A549 (cell line): ENCODE measurements around the gene CYP3A4.

Experiments
- BHLHE40 ChIP-seq: IDR thresholded peaks from 2 replicates; pipeline ENCODE4 v1.6.1; 2012; ENCODE audit warnings: low read depth, low read length, inconsistent platforms
- CBX2 ChIP-seq: fragments of 200-600 bp; sonication (generic); IDR thresholded peaks from 2 replicates; pipeline ENCODE4 v1.6.1; 2016; ENCODE audit warnings: low read depth, mild to moderate bottlenecking, borderline replicate concordance
- JUNB ChIP-seq: fragments of >200 bp; sonication (Bioruptor Twin); formaldehyde crosslinking; IDR thresholded peaks from 2 replicates; pipeline ENCODE4 v1.6.1; 2016
- RAD21 ChIP-seq, 2 experiments: fragments of >200 bp in 1 of 2; sonication (Bioruptor Twin) in 1 of 2; formaldehyde crosslinking in 1 of 2; IDR thresholded peaks in 1 of 2; conservative IDR thresholded peaks in 1 of 2; 2 replicates in 1 of 2; 3 replicates in 1 of 2; pipeline ENCODE4 v1.6.1; 2012 to 2018; ENCODE audit warnings: inconsistent platforms in 1 of 2
- RNF2 ChIP-seq: fragments of 200-600 bp; sonication (generic); IDR thresholded peaks from 2 replicates; pipeline ENCODE4 v1.6.1; 2016; ENCODE audit warnings: low read depth, mild to moderate bottlenecking, antibody characterized with exemption, moderate library complexity, borderline replicate concordance
- TF ChIP-seq, protein P1 (sequence below): fragments of >200 bp; sonication (Bioruptor Twin); formaldehyde crosslinking; IDR thresholded peaks from 3 replicates; pipeline ENCODE4 v1.5.1; 2016
- TF ChIP-seq, protein P2 (sequence below): fragments of 200-600 bp; sonication (generic); IDR thresholded peaks from 2 replicates; pipeline ENCODE4 v1.6.1; 2016; ENCODE audit warnings: antibody characterized with exemption, mild to moderate bottlenecking, moderate library complexity

DNA sequence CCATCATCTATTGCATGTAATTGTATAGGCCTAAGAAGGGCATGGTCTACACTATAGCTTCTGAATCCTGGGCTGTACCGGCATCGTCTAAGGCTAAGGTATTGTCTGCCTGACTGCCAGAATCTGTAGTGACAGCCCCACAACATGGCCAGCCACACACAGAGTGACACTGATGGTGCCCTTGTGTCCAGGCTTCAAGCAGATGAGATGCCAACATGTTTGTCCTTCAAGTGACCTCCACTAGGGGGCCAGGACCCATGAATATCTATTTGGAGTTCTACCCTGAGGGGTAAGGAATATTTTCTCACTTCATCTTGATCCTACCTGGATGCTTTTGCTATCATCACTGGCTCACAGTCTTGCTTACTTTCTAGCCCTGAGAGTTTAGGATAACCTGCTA lies 50.5 kb downstream of the CYP3A4 start:
- TF ChIP-seq BHLHE40, result no peak
- TF ChIP-seq, protein P1, sequence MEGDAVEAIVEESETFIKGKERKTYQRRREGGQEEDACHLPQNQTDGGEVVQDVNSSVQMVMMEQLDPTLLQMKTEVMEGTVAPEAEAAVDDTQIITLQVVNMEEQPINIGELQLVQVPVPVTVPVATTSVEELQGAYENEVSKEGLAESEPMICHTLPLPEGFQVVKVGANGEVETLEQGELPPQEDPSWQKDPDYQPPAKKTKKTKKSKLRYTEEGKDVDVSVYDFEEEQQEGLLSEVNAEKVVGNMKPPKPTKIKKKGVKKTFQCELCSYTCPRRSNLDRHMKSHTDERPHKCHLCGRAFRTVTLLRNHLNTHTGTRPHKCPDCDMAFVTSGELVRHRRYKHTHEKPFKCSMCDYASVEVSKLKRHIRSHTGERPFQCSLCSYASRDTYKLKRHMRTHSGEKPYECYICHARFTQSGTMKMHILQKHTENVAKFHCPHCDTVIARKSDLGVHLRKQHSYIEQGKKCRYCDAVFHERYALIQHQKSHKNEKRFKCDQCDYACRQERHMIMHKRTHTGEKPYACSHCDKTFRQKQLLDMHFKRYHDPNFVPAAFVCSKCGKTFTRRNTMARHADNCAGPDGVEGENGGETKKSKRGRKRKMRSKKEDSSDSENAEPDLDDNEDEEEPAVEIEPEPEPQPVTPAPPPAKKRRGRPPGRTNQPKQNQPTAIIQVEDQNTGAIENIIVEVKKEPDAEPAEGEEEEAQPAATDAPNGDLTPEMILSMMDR, result peak; percentile 40
- TF ChIP-seq RAD21 (conservative IDR thresholded peaks at IDR 0.05 in 1 of 2, IDR thresholded peaks at IDR 0.05 in 1 of 2), result peak; percentile 27 to 41; a peak in 2 of 5 replicates
- TF ChIP-seq, protein P2, sequence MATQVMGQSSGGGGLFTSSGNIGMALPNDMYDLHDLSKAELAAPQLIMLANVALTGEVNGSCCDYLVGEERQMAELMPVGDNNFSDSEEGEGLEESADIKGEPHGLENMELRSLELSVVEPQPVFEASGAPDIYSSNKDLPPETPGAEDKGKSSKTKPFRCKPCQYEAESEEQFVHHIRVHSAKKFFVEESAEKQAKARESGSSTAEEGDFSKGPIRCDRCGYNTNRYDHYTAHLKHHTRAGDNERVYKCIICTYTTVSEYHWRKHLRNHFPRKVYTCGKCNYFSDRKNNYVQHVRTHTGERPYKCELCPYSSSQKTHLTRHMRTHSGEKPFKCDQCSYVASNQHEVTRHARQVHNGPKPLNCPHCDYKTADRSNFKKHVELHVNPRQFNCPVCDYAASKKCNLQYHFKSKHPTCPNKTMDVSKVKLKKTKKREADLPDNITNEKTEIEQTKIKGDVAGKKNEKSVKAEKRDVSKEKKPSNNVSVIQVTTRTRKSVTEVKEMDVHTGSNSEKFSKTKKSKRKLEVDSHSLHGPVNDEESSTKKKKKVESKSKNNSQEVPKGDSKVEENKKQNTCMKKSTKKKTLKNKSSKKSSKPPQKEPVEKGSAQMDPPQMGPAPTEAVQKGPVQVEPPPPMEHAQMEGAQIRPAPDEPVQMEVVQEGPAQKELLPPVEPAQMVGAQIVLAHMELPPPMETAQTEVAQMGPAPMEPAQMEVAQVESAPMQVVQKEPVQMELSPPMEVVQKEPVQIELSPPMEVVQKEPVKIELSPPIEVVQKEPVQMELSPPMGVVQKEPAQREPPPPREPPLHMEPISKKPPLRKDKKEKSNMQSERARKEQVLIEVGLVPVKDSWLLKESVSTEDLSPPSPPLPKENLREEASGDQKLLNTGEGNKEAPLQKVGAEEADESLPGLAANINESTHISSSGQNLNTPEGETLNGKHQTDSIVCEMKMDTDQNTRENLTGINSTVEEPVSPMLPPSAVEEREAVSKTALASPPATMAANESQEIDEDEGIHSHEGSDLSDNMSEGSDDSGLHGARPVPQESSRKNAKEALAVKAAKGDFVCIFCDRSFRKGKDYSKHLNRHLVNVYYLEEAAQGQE, result no peak
- TF ChIP-seq JUNB, result no peak
- TF ChIP-seq RNF2, result no peak
- no peak for TF ChIP-seq CBX2
